GM18867 (cell line): ENCODE measurements around the gene LCNL1.

Source experiments
- ATAC-seq: cut with Tn5 transposase; IDR thresholded peaks from one replicate; pipeline ENCODE4 v1.9.1; 2021; ENCODE audit warnings: mild to moderate bottlenecking, moderate library complexity; ENCODE audit not compliant: unreplicated experiment

The LCNL1 gene

GRCh38 chr9:137009217-137009616, 26.4 kb downstream of the LCNL1 start:
- ATAC-seq: no peak

GRCh38 chr9:137009938-137010732, 27.3 kb downstream of the LCNL1 start:
- no peak for ATAC-seq

GRCh38 chr9:137011156-137011555, 28.4 kb downstream of the LCNL1 start:
- ATAC-seq: no peak

- ATAC-seq: no peak
Measured at GRCh38 chr9:137011907-137012675, 29.3 kb downstream of the LCNL1 start.

DNA sequence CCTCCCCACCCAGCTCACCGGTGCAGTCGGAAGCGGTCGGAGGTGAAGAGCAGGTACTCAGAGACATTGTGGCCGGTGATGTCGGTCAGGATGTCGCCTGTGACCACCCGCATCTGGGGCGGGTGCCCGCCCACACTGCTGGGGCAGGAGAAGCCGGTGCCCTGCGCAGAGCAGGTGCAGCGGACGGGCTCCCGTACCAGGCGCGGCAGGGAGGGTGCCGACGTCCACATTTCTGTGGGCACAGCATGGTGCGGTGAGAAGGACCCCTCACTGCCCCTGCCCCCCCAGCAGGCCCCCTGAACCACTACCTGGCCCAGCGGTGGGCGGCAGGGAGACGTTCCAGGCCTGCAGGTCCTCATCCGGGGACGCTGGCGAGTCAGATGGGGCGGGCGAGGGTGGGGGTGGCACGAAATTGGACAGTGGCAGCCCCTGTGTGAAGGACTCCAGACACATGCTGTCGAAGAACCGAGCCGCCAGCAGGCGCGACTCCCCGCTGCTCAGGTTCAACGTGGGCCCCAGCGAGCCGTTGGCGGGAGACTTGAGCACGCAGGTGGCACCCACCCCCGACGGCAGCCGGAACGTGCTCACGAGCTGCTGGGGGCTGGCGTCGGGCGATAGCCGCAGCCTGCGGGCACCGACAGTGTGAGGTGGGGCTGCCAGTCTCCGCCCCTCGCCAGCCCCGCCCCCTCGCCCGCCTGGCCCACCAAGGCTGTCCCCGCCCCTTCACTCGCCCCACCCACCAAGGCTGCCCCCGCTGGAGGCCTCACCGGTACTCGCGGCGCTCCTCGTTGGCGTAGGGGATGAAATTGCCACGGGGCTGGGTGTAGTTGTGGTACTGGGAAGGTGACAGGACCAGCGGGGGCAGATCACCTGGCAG, 30.1 kb downstream of the LCNL1 start:
- no peak for ATAC-seq

- no peak for ATAC-seq
Measured at GRCh38 chr9:137013571-137013940, 30.8 kb downstream of the LCNL1 start.

GRCh38 chr9:137014166-137014565, 31.4 kb downstream of the LCNL1 start:
- ATAC-seq: no peak

GRCh38 chr9:137014776-137015539, 32.2 kb downstream of the LCNL1 start:
- ATAC-seq: no peak

DNA sequence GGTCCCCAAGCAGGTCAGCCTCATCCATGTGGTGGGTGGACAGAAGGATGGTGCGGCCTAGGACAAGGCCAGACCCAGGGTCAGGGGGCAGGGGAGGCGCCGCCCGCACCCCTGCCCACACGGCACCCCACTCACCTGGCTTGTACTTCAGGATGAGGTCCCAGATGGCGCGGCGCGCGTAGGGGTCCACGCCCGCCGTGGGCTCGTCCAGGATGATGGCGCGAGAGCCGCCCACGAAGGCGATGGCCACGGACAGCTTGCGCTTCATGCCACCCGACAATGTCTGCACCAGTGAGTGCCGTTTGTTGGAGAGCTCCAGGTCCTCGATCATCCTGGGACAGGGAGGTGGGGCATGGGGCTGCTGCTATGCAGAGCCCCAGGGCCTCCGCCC, 32.7 kb downstream of the LCNL1 start:
- ATAC-seq: no peak

DNA sequence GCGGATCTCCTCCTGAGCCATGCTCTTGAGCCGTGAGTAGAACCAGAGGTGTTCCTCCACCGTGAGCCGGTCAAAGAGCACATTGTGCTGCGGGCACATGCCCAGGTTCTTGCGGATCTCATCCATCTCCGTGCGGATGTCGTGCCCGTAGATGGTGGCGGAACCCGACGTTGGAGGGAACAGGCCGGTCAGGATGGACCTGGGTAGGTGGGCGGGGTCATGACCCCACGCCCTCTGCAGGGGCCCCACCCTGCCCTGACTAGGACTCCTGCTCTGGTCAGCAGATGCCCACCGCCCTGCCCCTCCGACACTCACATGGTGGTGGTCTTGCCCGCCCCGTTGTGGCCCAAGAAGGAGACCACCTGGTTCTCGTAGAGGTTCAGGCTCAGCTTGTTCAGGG, 33.2 kb downstream of the LCNL1 start:
- no peak for ATAC-seq

GRCh38 chr9:137016436-137016835, 33.6 kb downstream of the LCNL1 start:
- no peak for ATAC-seq

GRCh38 chr9:137017071-137017470, 34.3 kb downstream of the LCNL1 start:
- no peak for ATAC-seq

DNA sequence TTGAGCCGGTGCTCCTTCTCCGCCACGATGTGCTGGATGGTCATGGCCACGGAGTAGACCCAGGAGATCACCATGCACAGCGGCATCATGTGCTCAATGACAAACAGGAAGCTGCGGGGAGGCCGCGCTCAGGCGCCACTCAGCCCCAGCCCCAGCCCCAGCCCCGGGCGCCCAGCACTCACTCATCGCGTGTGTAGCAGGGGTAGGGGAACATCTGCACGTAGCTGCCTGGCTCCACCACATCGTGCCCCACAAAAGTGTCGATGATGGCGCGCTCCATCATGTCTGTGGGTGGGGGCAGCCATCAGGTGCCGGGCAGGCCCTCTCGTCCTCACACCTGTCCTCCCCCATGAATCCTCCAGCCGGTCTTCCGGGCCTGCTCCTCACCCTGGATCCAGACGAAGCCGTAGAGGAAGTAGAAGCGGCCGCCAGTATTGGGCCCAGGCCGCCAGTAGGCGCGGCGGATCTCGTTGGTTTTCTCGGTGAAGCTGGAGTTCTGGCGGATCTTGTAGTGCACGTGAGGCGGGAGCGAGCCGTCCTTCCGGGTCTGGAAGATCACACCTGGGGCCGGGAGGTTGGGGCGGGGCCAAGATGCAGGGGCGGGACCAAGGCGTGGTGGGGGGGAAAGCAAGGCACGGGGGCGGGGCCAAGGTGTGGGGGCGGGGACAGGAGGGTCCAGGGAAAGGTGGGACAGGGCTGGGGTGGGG, 35.2 kb downstream of the LCNL1 start:
- no peak for ATAC-seq

DNA sequence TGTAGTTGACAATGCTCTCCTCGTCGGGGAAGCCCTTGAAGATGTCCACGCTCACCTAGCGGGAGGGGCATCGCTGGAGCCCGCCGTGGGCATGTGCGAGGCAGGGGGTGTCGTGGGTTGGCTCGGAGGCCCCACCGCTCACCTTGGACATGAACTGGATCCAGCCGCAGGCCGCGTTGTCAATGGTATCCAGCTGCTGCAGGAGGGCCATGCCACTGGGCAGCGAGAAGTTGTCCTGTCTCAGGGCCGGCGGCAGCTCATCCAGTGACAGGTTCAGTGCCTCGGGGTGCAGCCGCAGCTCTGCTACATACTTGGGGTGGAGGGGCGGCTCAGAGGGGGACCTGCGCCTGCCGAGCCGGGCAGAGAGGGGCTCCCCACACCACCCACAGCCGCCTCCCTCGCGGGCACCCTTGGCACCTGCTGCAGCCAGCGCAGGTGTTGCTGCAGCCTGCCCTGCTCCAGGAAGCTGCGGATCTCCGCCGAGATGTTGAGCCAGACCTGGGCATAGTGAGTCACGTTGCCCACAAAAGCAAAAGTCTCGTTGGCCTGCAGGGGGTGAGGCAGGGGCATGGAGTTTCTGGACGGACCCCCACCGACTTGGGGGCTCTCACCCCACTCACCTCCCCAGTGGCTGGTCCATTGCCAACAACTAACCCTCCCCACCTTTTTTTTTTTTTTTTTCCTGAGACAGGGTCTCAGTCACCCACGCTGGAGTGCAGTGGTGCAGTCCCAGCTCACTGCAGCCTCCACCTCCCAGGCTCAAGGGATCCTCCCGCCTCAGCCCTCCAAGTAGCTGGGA, 36.2 kb downstream of the LCNL1 start:
- no peak for ATAC-seq

DNA sequence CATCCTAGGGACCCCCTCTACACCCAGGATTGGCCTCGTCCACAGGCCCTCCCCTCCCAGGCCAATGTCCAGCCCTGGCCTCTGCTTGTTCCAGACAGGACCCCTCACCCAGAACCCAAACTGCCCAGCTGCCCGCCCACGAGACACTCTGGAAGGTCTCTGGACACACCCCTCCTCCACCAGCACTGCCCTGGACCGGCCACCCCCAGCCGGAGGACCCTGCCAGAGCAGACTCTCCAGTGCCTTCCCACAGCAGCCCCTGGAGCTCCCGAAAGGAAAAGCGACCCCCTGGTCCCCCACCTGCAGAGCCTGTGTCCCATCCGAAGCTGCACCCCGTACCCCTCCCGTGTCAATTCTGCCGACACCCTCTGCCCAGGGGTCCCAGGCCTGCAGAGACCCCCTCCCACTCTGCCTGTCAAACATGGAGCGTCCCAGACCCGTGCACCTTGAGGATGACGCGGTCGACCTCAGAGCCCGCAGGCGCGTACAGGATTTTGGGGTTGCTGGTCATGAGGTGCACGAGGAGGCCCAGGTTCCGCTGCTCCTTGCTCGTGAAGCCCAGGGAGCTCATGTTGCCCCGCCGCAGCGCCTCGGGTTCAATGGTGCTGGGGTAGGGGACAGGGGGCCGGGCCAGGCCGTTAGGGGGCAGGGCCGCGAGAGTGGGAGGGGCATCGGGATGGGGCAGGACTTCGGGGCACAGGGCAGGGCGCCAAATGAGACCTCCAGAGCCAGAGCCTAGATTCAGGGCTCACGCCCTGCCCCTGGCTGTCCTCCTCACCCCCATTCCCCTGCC, 37.3 kb downstream of the LCNL1 start:
- no peak for ATAC-seq

DNA sequence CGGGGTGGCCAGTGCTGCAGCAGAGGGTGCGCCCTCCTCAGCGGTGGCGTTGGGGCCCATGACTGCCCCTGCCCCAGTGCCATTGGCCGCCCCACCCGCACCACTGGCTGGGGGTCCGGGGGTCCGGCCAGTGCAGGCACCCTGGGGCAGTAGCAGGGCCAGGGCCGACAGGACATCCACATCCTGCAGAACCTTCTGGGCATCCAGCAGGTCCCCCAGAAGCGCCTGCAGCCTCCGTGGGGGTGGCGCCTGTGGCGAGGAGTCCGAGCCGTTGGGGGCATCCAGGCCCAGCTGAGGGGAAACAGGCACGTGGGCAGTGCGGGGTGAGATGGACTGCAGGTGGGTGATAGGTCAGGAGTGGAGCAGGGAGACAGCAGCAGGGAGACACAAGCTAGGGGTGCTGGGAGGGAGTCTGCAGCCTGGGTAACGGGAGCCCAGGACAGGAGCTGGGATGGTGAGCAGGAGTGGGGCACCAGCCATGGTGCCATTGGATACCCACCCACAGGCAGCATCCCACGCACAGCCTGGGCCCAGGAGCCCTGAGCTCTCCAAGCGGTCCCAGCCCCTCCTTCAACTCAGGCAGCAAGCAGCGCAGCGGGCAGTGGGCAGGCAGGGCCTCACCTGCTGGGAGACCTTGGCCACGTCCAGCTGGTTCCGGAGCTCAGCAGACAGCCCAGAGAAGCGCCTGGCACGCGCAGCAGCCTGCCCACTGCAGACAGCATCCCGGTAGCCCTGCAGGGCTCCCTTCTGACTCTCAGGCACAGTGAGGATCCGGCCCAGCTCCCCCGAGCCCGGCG, 38.2 kb downstream of the LCNL1 start:
- no peak for ATAC-seq

DNA sequence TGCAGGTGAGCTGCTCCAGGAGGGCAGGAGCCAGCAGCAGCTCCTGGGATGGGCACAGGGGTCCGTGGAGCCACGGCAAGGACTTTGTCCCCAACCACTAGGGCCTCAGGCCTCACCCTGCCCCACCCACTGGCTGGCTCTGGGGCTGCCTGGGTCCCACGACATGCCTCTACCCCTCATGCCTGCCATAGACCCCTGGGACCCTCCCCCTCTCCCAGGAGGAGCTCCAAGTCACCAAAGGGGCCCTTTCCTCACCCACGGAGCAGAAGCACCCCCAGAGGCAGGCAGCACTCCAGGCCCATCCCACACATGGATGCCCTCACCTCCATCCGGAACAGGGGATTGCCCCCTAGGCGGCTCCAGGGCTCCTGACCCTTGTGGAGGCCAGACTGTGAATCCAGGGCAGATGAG, 38.8 kb downstream of the LCNL1 start:
- no peak for ATAC-seq
